K562 (cell line): ENCODE results near the gene QKI. TPM values are rescaled to one million over a fixed set of nuclear protein-coding genes. Genes with fewer than 3 reads are reported as not detected.
"Not testable (repeated sequence)": the region's sequence is repeated elsewhere in the genome, so short reads cannot be mapped to it uniquely, and the experiment has no call there.

Experiments
- ATAC-seq: fragments of 200-7000 bp; cut with Tn5 transposase; 3 replicates; pipeline ENCODE4 v1.9.1; 2020; ENCODE audit warnings: moderate library complexity
- BruUV-seq: library from RNA; stranded (reverse); fragments of 400-500 nt; replicated peaks from 2 replicates; lab custom pipeline; 2021; lab: Mats Ljungman, UMichigan
- CTCF ChIA-PET: fragments of 300-600 bp; formaldehyde crosslinking; extraction: SDS; loops from one replicate; lab custom pipeline; 2021; ENCODE audit warnings: low intra/inter-chr PET ratio; lab: Yijun Ruan, JAX
- POLR2A ChIA-PET: fragments of 300-600, 350-650 bp; sonication (Branson Sonifier 250); formaldehyde crosslinking; extraction: SDS; loops from one replicate; lab custom pipeline; 2021; ENCODE audit warnings: antibody characterized with exemption, inconsistent platforms; lab: Yijun Ruan, JAX
- DNase-seq, 4 experiments: peaks; one replicate each; pipeline versions ENCODE4 v3.0.0 to v3.0.0-alpha.2; 2011 to 2018; ENCODE audit warnings: low spot score in 3 of 4, mixed read lengths in 3 of 4; ENCODE audit errors: extremely low read depth in 1 of 4
- FAIRE-seq: peaks from 2 replicates; lab custom pipeline; 2011; peaks lifted over from hg19 to GRCh38; lab: Jason Lieb, UNC
- H2AFZ ChIP-seq: 2 replicates; pipeline ENCODE4 v1.6.0; 2011; ENCODE audit warnings: low read depth, low read length, control low read depth, inconsistent platforms
- H3K27ac ChIP-seq: fragments of 200-600 bp; 3 replicates; pipeline ENCODE4 v1.8.0; 2011; ENCODE audit warnings: low read depth, mild to moderate bottlenecking, control low read depth, inconsistent platforms, low read length, moderate library complexity, mixed read lengths; ENCODE audit errors: extremely low read depth
- H3K27me3 ChIP-seq, 2 experiments: fragments of 300-600 bp in 1 of 2; 2 replicates in 1 of 2; 3 replicates in 1 of 2; pipeline versions ENCODE4 v1.6.0 to v1.8.0; 2011; ENCODE audit warnings: inconsistent platforms in 2 of 2, low read length in 2 of 2, mild to moderate bottlenecking in 1 of 2, mixed read lengths in 1 of 2, moderate library complexity in 1 of 2; ENCODE audit not compliant: control insufficient read depth in 2 of 2, insufficient read depth in 2 of 2
- H3K36me3 ChIP-seq: fragments of 300-600 bp; 3 replicates; pipeline ENCODE4 v1.8.0; 2011; ENCODE audit warnings: mild to moderate bottlenecking, low read length, inconsistent platforms; ENCODE audit not compliant: control insufficient read depth, insufficient read depth
- H3K4me1 ChIP-seq, 2 experiments: fragments of 200-600 bp in 1 of 2; replicated peaks in 1 of 2; 2 replicates in 1 of 2; 3 replicates in 1 of 2; pipeline versions ENCODE4 v1.5.1 to v1.8.0; 2011; ENCODE audit warnings: inconsistent platforms in 2 of 2, low read length in 2 of 2, mild to moderate bottlenecking in 1 of 2, mixed read lengths in 1 of 2, moderate library complexity in 1 of 2; ENCODE audit not compliant: control insufficient read depth in 2 of 2, insufficient read depth in 2 of 2
- H3K4me2 ChIP-seq: 2 replicates; pipeline ENCODE4 v1.6.1; 2011; ENCODE audit warnings: low read length, control low read depth, inconsistent platforms, mixed read lengths; ENCODE audit not compliant: insufficient read depth
- H3K4me3 ChIP-seq: fragments of 200-600 bp; sonication (generic), shearing (Covaris generic); 2 replicates; pipeline ENCODE4 v1.5.1; 2016; ENCODE audit warnings: control low read depth, inconsistent platforms
- H3K79me2 ChIP-seq: fragments of 200-600 bp; 3 replicates; pipeline ENCODE4 v1.8.0; 2011; ENCODE audit warnings: low read length, inconsistent platforms; ENCODE audit not compliant: control insufficient read depth, insufficient read depth
- H3K9ac ChIP-seq, 2 experiments: 2 replicates each; pipeline versions ENCODE4 v1.6.0 to v1.6.1; 2011; ENCODE audit warnings: low read depth in 2 of 2, low read length in 2 of 2, control low read depth in 1 of 2, inconsistent platforms in 1 of 2, mild to moderate bottlenecking in 1 of 2, mixed read lengths in 1 of 2; ENCODE audit not compliant: insufficient read depth in 1 of 2
- H3K9me1 ChIP-seq: one replicate; pipeline ENCODE4 v1.6.0; 2011; ENCODE audit warnings: inconsistent platforms, mild to moderate bottlenecking, low read length, moderate library complexity; ENCODE audit not compliant: control insufficient read depth, insufficient read depth
- H3K9me3 ChIP-seq: replicated peaks from 2 replicates; pipeline ENCODE4 v1.5.1; 2011; ENCODE audit warnings: low read depth, low read length, inconsistent platforms; ENCODE audit not compliant: control insufficient read depth, insufficient read depth
- H4K20me1 ChIP-seq: replicated peaks from 2 replicates; pipeline ENCODE4 v1.6.1; 2011; ENCODE audit warnings: low read length, inconsistent platforms, mixed read lengths; ENCODE audit not compliant: control insufficient read depth, insufficient read depth
- ZNF609 ChIP-seq: sonication (generic); formaldehyde crosslinking; IDR thresholded peaks from 2 replicates; pipeline ENCODE4 v1.8.1; 2023; ENCODE audit warnings: missing genetic modification reagents, mild to moderate bottlenecking, borderline replicate concordance
- WGBS: fragments of 100-300 bp; shearing (Covaris generic); methylation state at CpG from one replicate; pipeline ENCODE4 v1.1.6; 2016; ENCODE audit warnings: low coverage, mixed read lengths; ENCODE audit not compliant: insufficient coverage; ENCODE audit errors: missing lambda C conversion rate; 5-methylcytosine and 5-hydroxymethylcytosine counted together
- in situ Hi-C: fragments of 300-500 bp; cut with MboI; formaldehyde crosslinking; loops from 4 replicates; pipeline ENCODE4 v1.15.0; 2018; ENCODE audit warnings: inconsistent platforms, mixed read lengths
- intact Hi-C: fragments of 100-400 bp; cut with micrococcal nuclease; formaldehyde crosslinking; loops from 2 replicates; pipeline ENCODE4 v1.14.2; 2022
- polyA plus RNA-seq, 8 experiments: library from polyadenylated mRNA; depleted of rRNA in 4 of 8; stranded (reverse) in 5 of 8; unstranded in 3 of 8; fragments of >200 nt; fragmentation: Nextera tagmentation in 2 of 8; fragmentation: Illumina TruSeq in 1 of 8; extraction: Ambion mirVana in 2 of 8; extraction: Trizol in 1 of 8; gene quantifications; 2 replicates each; pipeline versions ENCODE4 v1.2.1 to v1.2.3, GENCODE V29; 2011 to 2014; ENCODE audit warnings: inconsistent platforms in 1 of 8, missing spikeins in 1 of 8
- total RNA-seq, 7 experiments: library from RNA; depleted of rRNA in 6 of 7; stranded (reverse); fragments of >200 nt in 6 of 7; fragmentation: Illumina TruSeq in 2 of 7; extraction: Trizol in 2 of 7; gene quantifications; 2 replicates each; pipeline versions ENCODE4 v1.2.1 to v1.2.3, GENCODE V29; 2011 to 2021; ENCODE audit warnings: low replicate concordance in 1 of 7

The QKI gene
- total and polyA plus RNA-seq, 9 of the 15 experiments (the other 6 are each of a cell fraction or from before 2014, with no cell fraction given), result 20.4 to 215 (median 123) TPM

GRCh38 chr6:163432300-163432699 is 17.8 kb downstream of the QKI start (continued):
- TF ChIP-seq ZNF609 (CRISPR knock-in tag), result no peak

DNA sequence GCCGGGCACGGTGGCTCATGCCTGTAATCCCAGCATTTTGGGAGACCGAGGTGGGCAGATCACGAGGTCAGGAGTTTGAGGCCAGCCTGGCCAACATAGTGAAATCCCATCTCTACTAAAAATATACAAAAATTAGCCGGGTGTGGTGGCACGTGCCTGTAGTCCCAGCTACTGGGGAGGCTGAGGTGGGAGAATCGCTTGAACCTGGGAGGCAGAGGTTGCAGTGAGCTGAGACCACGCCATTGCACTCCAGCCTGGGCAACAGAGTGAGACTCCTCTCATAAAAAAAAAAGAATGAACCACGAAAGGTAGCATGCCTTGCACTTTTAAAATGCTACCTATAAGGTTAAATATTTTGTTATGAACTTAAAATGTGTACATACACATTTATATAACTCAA is 19.0 kb downstream of the QKI start:
- DNase-seq, H3K9me3 ChIP-seq, intact Hi-C loops, H3K27ac ChIP-seq, H3K4me2 ChIP-seq, CTCF ChIA-PET, H3K36me3 ChIP-seq, BruUV-seq, H3K9me1 ChIP-seq, H2AFZ ChIP-seq, H3K27me3 ChIP-seq, FAIRE-seq, H3K4me3 ChIP-seq, ATAC-seq, H3K9ac ChIP-seq, H3K4me1 ChIP-seq: not testable (repeated sequence)
- peaks cover 29% of the 10 kb centered on the region for H4K20me1 ChIP-seq
- 84% methylated on average over 9 of the region's 9 CpGs for WGBS
- peaks cover 98% of the 10 kb centered on the region for H3K79me2 ChIP-seq
- in situ Hi-C loops, result loop anchor here (5.0 kb wide), 1 partner anchor 524 kb away; no protein-coding TSS in a partner anchor
- POLR2A ChIA-PET, result interaction anchor here (0.6 kb wide), 1 partner anchor 1046 kb away, joined by 3 read pairs; no protein-coding TSS in a partner anchor
